ENCODE results near the gene ABCC3. TPM values are rescaled to one million over a fixed set of nuclear protein-coding genes. Genes with fewer than 3 reads are reported as not detected.

Gene ABCC3
- total RNA-seq, 1 donor from 2014 or later: not detected

- Mint-ChIP-seq H3K36me3 (ENCODE audit: unreplicated experiment) (no peaks in the 10 kb centered on the region), H3K27me3 (ENCODE audit: unreplicated experiment) (peaks cover 11% of the 10 kb centered on the region), H3K4me1 (ENCODE audit: low read depth, unreplicated experiment) (no peaks in the 10 kb centered on the region), H3K9me3 (ENCODE audit: unreplicated experiment) (peaks cover 3% of the 10 kb centered on the region), H3K4me3 (ENCODE audit: unreplicated experiment) (no peak overlapping the region), H3K27ac (ENCODE audit: unreplicated experiment) (no peak overlapping the region)
- peak; percentile 6 for DNase-seq
- TF ChIP-seq, protein P1, sequence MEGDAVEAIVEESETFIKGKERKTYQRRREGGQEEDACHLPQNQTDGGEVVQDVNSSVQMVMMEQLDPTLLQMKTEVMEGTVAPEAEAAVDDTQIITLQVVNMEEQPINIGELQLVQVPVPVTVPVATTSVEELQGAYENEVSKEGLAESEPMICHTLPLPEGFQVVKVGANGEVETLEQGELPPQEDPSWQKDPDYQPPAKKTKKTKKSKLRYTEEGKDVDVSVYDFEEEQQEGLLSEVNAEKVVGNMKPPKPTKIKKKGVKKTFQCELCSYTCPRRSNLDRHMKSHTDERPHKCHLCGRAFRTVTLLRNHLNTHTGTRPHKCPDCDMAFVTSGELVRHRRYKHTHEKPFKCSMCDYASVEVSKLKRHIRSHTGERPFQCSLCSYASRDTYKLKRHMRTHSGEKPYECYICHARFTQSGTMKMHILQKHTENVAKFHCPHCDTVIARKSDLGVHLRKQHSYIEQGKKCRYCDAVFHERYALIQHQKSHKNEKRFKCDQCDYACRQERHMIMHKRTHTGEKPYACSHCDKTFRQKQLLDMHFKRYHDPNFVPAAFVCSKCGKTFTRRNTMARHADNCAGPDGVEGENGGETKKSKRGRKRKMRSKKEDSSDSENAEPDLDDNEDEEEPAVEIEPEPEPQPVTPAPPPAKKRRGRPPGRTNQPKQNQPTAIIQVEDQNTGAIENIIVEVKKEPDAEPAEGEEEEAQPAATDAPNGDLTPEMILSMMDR (IDR thresholded peaks at IDR 0.05; ENCODE audit: partially characterized antibody, unreplicated experiment): no peak
These were observed 32.8 kb downstream of the ABCC3 start for GRCh38 chr17:50667259-50668024.

DNA sequence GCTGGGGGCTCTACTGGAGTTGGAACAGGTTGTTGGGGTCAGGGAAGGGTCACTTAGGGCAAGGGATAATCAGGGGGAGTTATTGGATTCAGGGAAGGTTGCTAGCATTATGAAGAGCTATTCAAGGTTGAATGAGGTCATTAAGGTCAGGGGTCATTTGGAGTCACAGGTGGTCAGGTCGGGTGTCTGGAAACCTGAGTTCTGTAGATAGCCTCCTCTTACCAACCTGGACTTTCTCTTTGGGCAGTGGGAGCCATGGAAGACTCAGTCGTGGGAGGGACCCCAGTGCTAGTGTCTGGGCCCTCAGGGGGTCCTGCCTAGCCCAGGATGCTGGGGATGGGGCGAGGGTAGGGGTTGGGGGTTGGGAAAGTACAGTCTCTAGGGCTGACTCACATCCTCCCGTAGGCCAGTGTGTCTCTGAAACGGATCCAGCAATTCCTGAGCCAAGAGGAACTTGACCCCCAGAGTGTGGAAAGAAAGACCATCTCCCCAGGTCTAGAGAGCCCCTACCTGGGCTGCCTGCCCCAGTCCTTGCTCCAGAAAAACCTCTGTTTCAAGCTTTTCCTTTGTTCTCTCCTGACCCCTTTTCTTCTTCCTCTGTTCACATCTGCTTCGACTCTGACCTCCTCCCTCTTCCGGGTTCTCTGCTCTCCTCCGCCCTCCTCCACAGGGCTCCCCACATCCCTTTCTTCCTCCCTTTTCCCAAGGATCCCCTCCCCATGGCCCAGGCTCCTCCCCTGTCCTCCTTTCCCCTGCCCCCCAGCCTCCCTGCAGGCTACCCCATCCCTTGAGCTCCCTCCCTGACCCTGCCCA is 33.5 kb downstream of the ABCC3 start:
- TF ChIP-seq, protein P1 (IDR thresholded peaks at IDR 0.05; ENCODE audit: partially characterized antibody, unreplicated experiment): no peak
- no peak for DNase-seq
- H3K9me3 Mint-ChIP-seq (ENCODE audit: unreplicated experiment): no peaks in the 10 kb centered on the region
- H3K4me1 Mint-ChIP-seq (ENCODE audit: low read depth, unreplicated experiment): no peaks in the 10 kb centered on the region
- no peaks in the 10 kb centered on the region for H3K36me3 Mint-ChIP-seq (ENCODE audit: unreplicated experiment)
- no peak overlapping the region for H3K27ac Mint-ChIP-seq (ENCODE audit: unreplicated experiment)
- no peak overlapping the region for H3K4me3 Mint-ChIP-seq (ENCODE audit: unreplicated experiment)
- peaks cover 7% of the 10 kb centered on the region for H3K27me3 Mint-ChIP-seq (ENCODE audit: unreplicated experiment)

DNA sequence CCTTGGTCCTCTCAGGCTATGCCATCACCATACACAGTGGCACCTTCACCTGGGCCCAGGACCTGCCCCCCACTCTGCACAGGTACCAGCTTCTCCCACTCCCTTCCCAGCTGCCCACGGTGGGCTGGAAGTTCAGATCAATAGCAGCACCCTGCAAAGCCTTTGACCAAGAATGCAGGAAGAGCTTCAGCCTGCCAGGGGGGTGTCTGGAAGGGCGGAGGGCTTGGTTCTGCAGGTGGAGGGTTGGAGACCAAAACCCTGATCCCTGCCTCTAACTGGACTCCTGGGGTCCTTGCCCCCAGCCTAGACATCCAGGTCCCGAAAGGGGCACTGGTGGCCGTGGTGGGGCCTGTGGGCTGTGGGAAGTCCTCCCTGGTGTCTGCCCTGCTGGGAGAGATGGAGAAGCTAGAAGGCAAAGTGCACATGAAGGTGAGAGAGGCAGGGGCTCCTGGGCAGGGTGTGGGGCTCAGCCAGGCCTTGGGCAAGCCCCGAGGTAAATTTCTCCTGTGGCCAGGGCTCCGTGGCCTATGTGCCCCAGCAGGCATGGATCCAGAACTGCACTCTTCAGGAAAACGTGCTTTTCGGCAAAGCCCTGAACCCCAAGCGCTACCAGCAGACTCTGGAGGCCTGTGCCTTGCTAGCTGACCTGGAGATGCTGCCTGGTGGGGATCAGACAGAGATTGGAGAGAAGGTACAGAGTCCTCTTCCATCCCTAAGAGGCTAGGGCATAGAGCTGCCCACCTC is 34.3 kb downstream of the ABCC3 start:
- Mint-ChIP-seq H3K27me3 (ENCODE audit: unreplicated experiment) (peaks cover 6% of the 10 kb centered on the region), H3K4me1 (ENCODE audit: low read depth, unreplicated experiment) (no peaks in the 10 kb centered on the region), H3K9me3 (ENCODE audit: unreplicated experiment) (no peaks in the 10 kb centered on the region), H3K4me3 (ENCODE audit: unreplicated experiment) (no peak overlapping the region), H3K36me3 (ENCODE audit: unreplicated experiment) (no peaks in the 10 kb centered on the region), H3K27ac (ENCODE audit: unreplicated experiment) (no peak overlapping the region)
- TF ChIP-seq, protein P1 (IDR thresholded peaks at IDR 0.05; ENCODE audit: partially characterized antibody, unreplicated experiment): no peak
- DNase-seq: no peak

DNA sequence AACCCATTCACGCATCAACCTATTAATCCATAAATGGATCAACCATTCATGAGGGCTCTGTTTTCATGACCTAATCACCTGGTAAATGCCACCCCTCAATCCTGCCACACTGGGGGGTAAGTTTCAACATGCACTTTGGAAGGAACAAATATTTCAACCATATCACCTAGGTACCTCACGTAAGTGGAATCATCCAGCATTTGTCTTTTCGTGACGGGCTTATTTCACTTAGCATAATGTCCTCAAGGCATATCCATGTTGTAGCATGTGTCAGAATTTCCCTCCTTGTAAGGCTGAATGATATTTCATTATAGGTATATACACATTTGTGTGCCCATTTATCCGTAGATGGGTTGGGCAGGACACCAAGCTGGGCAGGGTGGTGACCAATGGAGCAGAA is 37.4 kb downstream of the ABCC3 start:
- Mint-ChIP-seq H3K4me1 (ENCODE audit: low read depth, unreplicated experiment) (no peaks in the 10 kb centered on the region), H3K36me3 (ENCODE audit: unreplicated experiment) (no peaks in the 10 kb centered on the region), H3K9me3 (ENCODE audit: unreplicated experiment) (no peaks in the 10 kb centered on the region), H3K27ac (ENCODE audit: unreplicated experiment) (no peak overlapping the region), H3K4me3 (ENCODE audit: unreplicated experiment) (no peak overlapping the region), H3K27me3 (ENCODE audit: unreplicated experiment) (peaks cover 10% of the 10 kb centered on the region)
- no peak for DNase-seq
- TF ChIP-seq, protein P1 (IDR thresholded peaks at IDR 0.05; ENCODE audit: partially characterized antibody, unreplicated experiment): no peak
